IPS-18c (cell line): Measurements from ENCODE around the gene NUCB1.
"Not testable (repeated sequence)": the region's sequence is repeated elsewhere in the genome, so short reads cannot be mapped to it uniquely, and the experiment has no call there.

Source experiments
- H3K4me3 ChIP-seq: 2 replicates; pipeline ENCODE4 v1.7.0; 2013; ENCODE audit warnings: low read depth, mild to moderate bottlenecking, low read length, moderate library complexity; ENCODE audit not compliant: insufficient read depth
- H3K9me3 ChIP-seq: one replicate; pipeline ENCODE4 v1.6.1; 2013; ENCODE audit warnings: mild to moderate bottlenecking, low read length, moderate library complexity; ENCODE audit not compliant: control insufficient read depth, insufficient read depth

The NUCB1 gene

DNA sequence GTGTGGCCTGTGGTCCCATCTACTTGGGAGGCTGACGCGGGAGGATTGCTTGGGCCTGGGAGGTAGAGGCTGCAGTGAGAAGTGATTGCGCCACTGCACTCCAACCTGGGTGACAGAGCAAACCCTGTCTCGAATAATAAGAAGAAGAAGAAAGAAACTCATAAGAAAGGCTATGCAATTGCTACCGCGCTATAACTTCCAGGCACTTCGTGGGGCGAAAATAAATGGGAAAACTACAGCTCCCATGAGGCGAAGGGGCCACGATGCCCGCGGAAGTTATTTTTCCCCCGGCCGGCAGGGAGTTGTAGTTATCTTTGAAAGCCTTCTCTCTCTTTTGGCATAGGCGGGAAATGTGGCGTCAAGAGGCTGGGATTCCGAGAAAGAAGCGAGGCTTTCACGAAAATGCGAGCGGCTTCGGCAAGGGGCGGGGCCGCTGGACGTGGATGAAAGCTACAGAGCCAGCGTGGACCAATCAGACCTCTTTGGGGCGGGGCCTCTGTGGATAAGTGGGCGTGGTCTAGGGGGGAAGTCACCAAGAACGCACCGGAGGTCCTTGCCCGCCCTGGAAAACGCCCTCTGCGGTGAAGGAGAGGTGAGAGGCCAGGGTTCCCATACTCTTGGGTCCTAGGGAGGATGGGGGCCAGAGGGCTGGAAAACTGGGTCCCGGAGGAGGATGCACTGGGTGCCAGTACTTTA lies at the start of gene NUCB1:
NUCB1 (plus strand) TSS at position 532 of the 696 bp plus-strand sequence. CDS start 485 bp downstream, outside the sequence.
- H3K9me3 ChIP-seq, result no peaks in the 10 kb centered on the region
- peak within 1 kb of the TSS; percentile 96 for H3K4me3 ChIP-seq

DNA sequence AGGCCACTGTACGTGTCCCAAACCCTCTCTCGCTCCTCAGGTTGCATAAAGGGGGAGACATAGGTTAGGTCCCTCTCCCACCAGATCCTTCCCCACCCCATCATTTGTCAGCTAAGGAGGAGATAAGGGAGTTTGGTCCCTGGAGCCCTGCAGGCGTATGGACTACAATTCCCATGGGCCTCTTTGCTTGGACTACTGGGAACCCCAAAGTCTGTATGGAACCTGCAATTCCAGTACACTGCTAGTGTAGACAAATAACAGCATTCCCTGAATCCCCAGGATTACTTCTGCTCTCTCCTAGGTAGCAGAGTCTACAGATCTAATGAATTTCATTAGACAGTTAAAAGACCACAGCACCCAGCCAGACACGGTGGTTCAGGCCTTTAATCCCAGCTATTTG lies 47.8 kb upstream of the NUCB1 start:
- Histone ChIP-seq H3K4me3 (no peak overlapping the region), H3K9me3 (no peaks in the 10 kb centered on the region)

DNA sequence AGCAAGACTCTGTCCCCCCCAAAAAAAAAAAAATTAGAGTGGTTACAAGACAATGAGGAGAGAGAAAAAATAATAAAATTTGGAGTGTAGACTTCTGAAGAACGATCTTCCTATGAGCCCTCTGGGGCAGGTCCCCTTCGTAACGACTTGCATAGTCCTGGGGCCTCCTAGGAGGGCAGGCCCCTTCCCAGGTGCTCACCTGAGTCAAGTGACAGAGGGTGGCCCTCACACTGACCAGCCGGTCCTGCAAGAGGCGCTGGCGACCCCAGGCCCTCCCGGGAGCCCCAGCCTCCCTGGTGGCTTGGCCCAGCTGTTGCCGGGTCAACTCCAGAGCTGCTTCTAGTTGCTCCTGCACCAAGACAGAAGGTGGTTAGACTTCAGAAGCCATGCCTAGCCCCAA lies 46.6 kb upstream of the NUCB1 start:
- no peaks in the 10 kb centered on the region for H3K9me3 ChIP-seq

DNA sequence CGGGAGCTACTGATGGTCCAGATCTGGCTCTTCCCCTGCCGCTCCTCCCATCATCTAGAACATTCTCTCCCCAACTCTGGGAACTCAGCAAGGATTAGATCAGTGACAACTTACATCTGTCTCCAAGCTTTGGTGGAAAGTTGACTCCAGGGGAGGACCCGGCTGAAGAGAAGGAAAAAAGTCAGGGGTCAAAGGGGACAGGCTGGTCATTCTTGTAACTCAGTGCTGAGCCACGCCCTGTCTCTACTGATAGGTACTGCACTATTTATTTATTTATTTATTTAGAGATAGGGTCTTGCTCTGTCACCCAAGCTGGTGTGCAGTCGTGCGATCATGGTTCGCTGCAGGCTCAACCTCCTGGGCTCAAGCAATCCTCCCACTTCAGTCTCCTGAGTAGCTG lies 46.0 kb upstream of the NUCB1 start:
- Histone ChIP-seq H3K9me3 (no peaks in the 10 kb centered on the region), H3K4me3 (no peak overlapping the region)

More for the DNA sequence above, 46.6 kb upstream of the NUCB1 start:
- no peak overlapping the region for H3K4me3 ChIP-seq

DNA sequence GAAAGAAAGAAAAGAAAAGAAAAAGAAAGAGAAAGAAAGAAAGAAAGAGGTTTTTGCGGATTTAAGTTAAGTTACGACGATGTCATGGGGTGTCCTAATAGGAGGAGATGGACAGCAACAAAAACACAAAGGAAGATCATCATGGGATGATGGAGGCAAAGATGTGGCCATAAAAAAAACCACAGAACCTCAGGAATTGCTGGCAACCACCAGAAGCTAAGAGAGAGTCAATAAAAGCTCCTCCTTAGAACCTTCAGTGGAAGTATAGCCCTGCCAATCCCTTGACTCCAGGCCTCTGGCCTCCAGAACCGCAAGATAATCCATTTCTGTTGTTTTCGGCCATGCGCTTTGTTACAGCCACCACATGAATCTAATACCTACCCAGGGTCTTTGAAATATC lies 43.2 kb upstream of the NUCB1 start:
- no peaks in the 10 kb centered on the region for H3K9me3 ChIP-seq
- H3K4me3 ChIP-seq, result no peak overlapping the region

DNA sequence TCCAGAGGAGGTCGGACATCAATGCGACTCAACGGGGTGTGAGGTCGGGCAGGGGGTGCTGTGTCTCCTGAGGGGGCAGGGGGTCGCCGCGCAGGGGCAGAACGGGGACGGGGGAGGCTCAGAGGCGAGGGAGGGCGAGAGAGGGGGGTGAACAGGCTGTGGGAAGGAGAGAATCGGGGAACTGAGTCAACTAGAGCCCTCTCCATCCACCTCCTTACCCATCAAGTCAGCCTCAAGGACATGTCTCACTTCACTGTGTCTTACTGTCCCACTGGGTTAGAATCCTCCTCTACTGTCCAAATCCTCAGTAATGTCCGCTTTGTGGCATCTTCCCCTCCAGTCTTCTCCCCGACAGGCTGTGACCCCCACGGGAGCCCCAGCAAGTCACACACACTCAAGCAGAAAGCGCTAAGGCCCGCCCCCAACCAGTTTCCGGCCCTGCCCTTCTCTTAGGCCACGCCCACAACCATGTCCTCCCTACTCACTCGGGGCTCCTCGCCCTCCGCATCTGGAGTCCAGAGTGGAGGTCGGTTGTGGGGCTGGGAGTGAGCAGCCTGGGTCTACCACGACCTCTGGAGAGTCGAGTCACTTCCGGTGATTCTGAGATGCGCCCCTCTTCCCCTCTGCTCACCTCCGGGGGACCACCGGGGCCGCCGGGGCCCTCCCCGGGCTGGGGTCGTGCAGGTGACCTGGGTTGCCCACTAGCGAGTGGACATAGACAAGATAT lies 41.0 kb upstream of the NUCB1 start:
- Histone ChIP-seq H3K4me3 (no peak overlapping the region), H3K9me3 (no peaks in the 10 kb centered on the region)

DNA sequence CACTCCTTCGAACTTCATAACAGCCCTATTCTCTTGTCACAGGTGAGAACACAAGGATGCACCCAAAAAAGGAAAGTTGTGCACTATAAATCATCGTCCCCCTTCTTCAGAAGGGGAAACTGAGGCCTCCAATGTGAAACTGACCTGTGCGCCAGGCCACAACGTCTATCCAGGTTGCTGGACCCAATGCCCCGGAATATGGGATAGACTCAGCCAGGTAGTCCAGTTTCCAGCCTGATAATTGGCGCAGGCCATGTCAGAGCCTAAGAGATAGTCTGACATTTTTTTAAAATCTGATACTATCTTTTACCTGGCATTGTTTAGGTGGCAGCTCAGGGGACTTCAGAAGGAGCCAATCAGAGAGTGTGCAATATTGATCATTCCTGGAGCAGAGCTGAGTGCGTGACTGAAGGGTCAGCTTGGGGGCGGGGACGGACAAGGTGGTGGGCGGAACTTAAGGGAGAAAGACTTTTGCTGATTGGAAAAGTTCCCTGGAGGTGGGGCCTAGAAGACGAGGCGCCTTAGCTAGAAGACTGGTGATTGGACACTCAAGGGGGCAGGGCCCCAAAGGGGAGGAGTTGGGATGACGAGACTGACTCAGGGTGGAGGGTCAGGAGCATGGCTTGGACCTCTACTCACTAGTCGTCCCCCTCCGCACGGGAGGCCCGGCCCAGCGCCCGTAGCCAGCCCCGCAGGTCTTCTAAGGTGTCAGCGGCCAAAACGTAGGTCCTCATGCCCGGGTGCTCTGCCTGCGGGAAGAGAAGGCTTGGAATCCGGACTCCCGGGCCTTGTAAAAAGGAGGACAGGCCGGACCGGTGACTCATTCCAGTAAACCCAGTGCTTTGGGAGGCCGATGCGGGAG lies 40.2 kb upstream of the NUCB1 start:
- H3K9me3 ChIP-seq, result no peaks in the 10 kb centered on the region
- H3K4me3 ChIP-seq, result no peak overlapping the region

DNA sequence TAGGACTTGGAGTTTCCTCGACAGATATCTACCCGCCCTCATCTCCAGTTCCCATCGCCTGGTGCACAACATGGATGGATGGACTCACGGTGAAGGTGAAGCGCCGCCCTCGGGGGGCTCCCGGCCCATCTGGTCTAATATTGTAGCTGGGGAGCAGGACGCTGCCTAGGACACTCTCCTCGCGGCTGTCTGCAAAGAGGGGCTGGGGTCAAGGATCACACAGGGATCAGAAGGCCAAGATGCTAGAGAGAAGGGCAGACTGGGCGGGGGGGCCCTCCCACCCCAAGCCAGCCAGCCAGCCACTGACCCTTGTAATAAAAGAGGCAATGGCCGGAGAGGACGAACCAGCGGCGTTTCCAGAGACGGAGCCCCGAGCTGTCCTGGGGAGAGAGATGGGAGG lies 38.8 kb upstream of the NUCB1 start:
- H3K9me3 ChIP-seq, result no peaks in the 10 kb centered on the region
- no peak overlapping the region for H3K4me3 ChIP-seq

DNA sequence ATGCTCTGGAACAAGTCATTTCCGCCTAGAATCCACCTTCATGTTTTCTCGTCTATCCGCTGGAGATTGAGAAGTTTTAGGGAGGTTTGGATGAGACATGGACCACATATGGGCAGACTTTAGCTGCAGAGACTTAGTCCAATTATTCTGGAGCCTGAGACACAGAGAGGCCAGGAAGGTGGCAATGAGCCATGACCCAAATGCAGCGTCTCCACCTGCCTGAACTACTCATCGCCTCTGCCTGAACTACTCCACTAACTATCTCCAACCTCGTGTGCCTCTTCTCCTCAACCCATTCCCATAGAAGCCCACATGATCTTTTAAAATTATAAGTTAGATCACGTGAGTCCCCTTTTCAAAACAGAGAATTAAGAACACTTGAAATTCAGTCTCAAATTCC lies 37.3 kb upstream of the NUCB1 start:
- no peaks in the 10 kb centered on the region for H3K9me3 ChIP-seq

DNA sequence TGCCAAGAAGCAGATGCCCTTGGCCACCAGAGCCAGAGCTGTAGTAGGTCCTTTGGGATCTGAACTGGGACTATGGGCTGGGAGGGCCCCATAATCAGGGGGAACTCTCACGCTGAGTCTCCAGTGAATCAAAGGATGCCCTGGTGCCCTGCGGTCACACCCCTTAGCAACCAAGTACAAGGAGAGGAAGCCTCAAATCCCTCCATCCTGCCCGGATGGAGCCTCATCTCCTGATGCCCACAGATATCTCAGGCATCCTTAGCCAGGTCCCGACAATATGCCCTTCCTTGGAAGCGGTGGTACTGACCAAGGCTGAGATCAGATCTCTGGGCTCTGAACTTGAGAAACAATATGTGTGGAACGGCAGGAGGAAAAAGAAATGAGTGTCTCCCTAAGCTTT lies 33.4 kb upstream of the NUCB1 start:
- no peak overlapping the region for H3K4me3 ChIP-seq
- no peaks in the 10 kb centered on the region for H3K9me3 ChIP-seq

More for the DNA sequence above, 37.3 kb upstream of the NUCB1 start:
- H3K4me3 ChIP-seq, result no peak overlapping the region

DNA sequence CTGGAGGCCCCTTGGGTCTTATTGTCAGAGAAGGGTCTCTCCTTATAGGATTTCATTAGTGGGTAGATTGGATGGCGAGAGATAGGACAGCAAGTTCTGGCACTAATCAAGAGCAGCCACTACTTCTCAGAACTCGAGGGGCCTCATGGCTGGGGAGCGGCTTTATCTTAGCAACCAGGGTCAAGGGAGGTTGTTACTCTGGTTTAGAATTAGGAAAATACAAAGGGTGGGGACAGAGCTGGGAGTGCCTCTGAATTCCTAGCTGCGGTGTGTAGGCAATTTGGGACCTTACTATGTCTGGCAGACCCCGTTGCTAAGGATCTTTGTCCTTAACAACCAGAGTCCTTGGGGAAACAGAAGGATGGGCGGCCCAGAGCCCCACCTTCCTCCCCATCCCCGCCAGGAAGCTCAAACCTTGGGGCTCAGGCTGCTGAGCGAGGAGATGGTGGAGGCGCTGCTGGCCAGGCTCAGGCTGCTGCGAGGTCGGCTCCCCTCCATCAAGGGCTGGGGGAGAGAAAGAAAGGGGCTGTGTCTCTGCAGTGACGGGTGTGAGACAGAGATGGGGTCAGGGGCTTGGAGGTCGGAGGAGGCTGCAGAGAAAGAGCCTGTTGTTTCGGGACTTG lies 32.9 kb upstream of the NUCB1 start:
- no peak overlapping the region; the same call in 1 of the 2 replicates for H3K4me3 ChIP-seq
- H3K9me3 ChIP-seq, result no peaks in the 10 kb centered on the region

DNA sequence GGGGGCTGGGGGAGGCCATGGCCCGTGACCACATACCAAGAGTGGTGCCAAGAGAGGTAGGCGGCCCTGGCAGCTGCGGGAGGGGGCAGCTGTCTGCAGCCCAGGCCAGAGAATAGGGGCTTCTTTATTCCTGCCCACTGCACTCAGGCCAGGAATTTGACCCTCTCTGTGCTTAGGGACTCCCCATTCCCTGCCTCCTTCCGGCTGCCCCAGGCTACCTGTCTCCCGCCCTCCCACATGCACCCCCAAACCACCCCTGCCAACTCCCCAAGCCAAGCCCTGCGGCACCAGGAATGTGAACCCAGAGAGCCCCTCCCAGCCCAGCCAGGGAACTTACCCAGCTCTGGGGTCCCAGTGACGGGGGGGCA lies 32.4 kb upstream of the NUCB1 start:
- Histone ChIP-seq H3K4me3 (peak overlapping the region; percentile 31), H3K9me3 (no peaks in the 10 kb centered on the region)

DNA sequence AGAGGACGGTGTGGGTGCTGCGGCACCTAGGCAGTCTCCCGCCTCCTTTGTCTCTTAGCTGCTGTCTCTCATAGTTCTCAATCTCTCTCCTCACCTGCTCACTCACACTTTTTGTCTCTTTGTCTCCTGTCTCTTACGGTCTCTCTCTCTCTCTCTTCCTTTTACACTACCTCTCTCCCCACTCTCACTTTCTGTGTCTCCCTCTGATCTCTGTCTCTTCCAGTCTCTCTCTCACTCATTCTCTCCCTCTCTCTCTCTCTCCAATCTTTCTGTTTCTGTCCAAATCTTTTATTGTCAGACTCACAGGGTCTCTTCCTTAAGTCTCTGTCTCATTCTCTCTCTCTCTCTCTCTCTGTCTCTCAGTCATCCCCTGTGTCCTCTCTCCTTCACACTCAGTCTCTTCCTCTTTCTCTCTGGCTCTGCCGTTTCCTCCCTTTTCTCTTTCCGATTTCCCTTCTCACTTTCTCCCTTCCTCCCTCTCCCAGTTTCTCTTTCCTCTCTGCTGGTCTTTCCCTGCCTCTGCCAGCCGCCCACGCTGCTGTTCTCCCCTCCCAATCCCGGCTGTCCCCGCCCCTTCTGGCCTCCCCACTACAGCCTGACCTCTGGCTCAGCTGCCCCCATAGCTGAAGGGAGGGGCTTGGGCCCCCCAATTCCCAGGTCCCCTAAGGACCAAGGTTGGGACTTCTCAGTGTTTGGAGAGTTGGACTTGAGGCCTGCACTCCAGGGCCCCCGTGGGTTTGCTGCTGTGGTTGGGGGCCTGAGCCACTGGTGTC lies 31.8 kb upstream of the NUCB1 start, which contains the start of gene PLEKHA4:
PLEKHA4 (minus strand) TSS at position 504 of the 773 bp plus-strand sequence. CDS start 997 bp downstream, outside the sequence.
- H3K4me3 ChIP-seq, result peak within 1 kb of the TSS; percentile 31
- no peaks in the 10 kb centered on the region for H3K9me3 ChIP-seq

DNA sequence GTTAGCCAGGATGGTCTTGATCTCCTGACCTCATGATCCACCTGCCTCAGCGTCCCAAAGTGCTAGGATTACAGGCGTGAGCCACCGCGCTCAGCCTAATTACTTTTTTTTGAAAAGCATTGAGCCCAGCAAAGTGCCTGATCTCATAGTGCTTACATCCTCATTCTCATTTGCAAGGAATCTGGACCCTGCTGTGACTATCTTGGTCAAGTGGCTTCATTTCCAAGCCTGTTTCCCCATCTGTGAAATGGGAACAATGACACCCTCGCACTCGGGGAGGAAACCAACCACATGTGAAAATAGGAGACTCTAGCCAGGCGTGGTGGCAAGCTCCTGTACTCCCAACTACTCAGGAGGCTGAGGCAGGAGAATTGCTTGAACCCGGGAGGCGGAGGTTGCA lies 30.1 kb upstream of the NUCB1 start:
- H3K4me3 ChIP-seq, result no peak overlapping the region
- no peaks in the 10 kb centered on the region for H3K9me3 ChIP-seq

DNA sequence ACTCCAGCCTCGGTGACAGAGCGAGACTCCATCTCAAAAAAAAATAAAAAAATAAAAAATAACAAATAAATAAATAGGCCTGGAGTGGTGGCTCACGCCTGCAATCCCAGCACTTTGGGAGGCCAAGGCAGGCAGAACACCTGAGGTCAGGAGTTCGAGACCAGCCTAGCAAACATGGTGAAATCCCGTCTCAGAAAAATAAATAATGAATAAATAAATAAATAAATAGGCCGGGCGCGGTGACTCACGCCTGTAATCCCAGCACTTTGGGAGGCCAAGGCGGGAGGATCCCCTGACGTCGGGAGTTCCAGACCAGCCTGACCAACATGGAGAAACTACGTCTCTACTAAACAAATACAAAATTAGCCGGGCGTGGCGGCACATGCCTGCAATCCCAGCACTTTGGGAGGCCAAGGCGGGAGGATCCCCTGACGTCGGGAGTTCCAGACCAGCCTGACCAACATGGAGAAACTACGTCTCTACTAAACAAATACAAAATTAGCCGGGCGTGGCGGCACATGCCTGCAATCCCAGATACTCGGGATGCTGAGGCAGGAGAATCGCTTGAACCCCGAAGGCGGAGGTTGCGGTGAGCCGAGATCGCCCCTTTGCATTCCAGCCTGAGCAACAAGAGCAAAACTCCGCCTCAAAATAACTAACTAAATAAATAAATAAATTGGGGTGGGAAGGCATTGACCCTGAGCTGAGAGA lies 28.5 kb upstream of the NUCB1 start:
- H3K4me3 ChIP-seq, H3K9me3 ChIP-seq: not testable (repeated sequence)
